HepG2 (cell line): Measurements from ENCODE around the gene TTC17. TPM values are rescaled to one million over a fixed set of nuclear protein-coding genes. Genes with fewer than 3 reads are reported as not detected.

Experiments used
- ARNT2 ChIP-seq: sonication (generic); formaldehyde crosslinking; IDR thresholded peaks from 2 replicates; pipeline ENCODE4 v1.8.0; 2022; ENCODE audit warnings: mild to moderate bottlenecking, low read depth, missing genetic modification reagents, moderate library complexity
- BRCA1 ChIP-seq: sonication (generic); formaldehyde crosslinking; IDR thresholded peaks from 2 replicates; pipeline ENCODE4 v1.4.0; 2020; ENCODE audit warnings: missing genetic modification reagents
- CENPT ChIP-seq: sonication (generic); formaldehyde crosslinking; IDR thresholded peaks from 2 replicates; pipeline ENCODE4 v1.8.0; 2022; ENCODE audit warnings: low read depth, mild to moderate bottlenecking, moderate library complexity, missing genetic modification reagents
- FOXC1 ChIP-seq: sonication (generic); formaldehyde crosslinking; IDR thresholded peaks from 2 replicates; pipeline ENCODE4 v1.8.0; 2022; ENCODE audit warnings: mild to moderate bottlenecking, missing genetic modification reagents, borderline replicate concordance
- GMEB2 ChIP-seq: IDR thresholded peaks from 2 replicates; pipeline ENCODE4 v1.6.1; 2016; ENCODE audit warnings: missing biosample characterization, missing genetic modification reagents, low read depth
- HNF1B ChIP-seq: sonication (generic); formaldehyde crosslinking; IDR thresholded peaks from 2 replicates; pipeline ENCODE4 v1.5.1; 2020; ENCODE audit warnings: mild to moderate bottlenecking, moderate library complexity, missing genetic modification reagents
- KDM1A ChIP-seq: IDR thresholded peaks from 2 replicates; pipeline ENCODE4 v1.6.1; 2016; ENCODE audit warnings: missing compliant biosample characterization
- MXD4 ChIP-seq: IDR thresholded peaks from 2 replicates; pipeline ENCODE4 v1.6.1; 2016; ENCODE audit warnings: mild to moderate bottlenecking, missing biosample characterization, missing genetic modification reagents
- NFKB2 ChIP-seq: sonication (generic); formaldehyde crosslinking; IDR thresholded peaks from 2 replicates; pipeline ENCODE4 v1.4.0; 2020; ENCODE audit warnings: missing genetic modification reagents, borderline replicate concordance
- NR1H2 ChIP-seq: sonication (generic); formaldehyde crosslinking; IDR thresholded peaks from 2 replicates; pipeline ENCODE4 v1.8.1; 2022; ENCODE audit warnings: low read depth, missing genetic modification reagents, borderline replicate concordance
- RBFOX2 ChIP-seq: fragments of 200-400 bp; formaldehyde crosslinking; IDR thresholded peaks from 2 replicates; pipeline ENCODE4 v1.6.1; 2017; ENCODE audit warnings: low read depth, mild to moderate bottlenecking, low read length
- REST ChIP-seq, 2 experiments: IDR thresholded peaks; 2 replicates each; pipeline ENCODE4 v1.6.1; 2011 to 2012; ENCODE audit warnings: low read length in 2 of 2, borderline replicate concordance in 1 of 2, low read depth in 1 of 2, mild to moderate bottlenecking in 1 of 2, moderate library complexity in 1 of 2
- SIX4 ChIP-seq: sonication (generic); formaldehyde crosslinking; IDR thresholded peaks from 2 replicates; pipeline ENCODE4 v1.4.0; 2020; ENCODE audit warnings: missing genetic modification reagents
- SP140L ChIP-seq: sonication (generic); formaldehyde crosslinking; IDR thresholded peaks from 2 replicates; pipeline ENCODE4 v1.4.0; 2020; ENCODE audit warnings: missing genetic modification reagents, borderline replicate concordance
- SP5 ChIP-seq: IDR thresholded peaks from 2 replicates; pipeline ENCODE4 v1.6.1; 2016; ENCODE audit warnings: low read depth, borderline replicate concordance
- TP53 ChIP-seq: sonication (generic); formaldehyde crosslinking; conservative IDR thresholded peaks from 2 replicates; pipeline ENCODE4 v1.4.0; 2020; ENCODE audit warnings: missing genetic modification reagents
- ZNF329 ChIP-seq: sonication (generic); formaldehyde crosslinking; IDR thresholded peaks from 2 replicates; pipeline ENCODE4 v1.9.0; 2021; ENCODE audit warnings: low read depth, mild to moderate bottlenecking, missing genetic modification reagents
- ZNF382 ChIP-seq: sonication (generic); formaldehyde crosslinking; IDR thresholded peaks from 2 replicates; pipeline ENCODE4 v1.5.0; 2020; ENCODE audit warnings: missing genetic modification reagents, mild to moderate bottlenecking, borderline replicate concordance
- ZNF557 ChIP-seq: sonication (generic); formaldehyde crosslinking; IDR thresholded peaks from 2 replicates; pipeline ENCODE4 v1.4.0; 2020; ENCODE audit warnings: missing genetic modification reagents
- ZNF616 ChIP-seq: sonication (generic); formaldehyde crosslinking; IDR thresholded peaks from 2 replicates; pipeline ENCODE4 v1.5.0; 2020; ENCODE audit warnings: low read depth, mild to moderate bottlenecking, missing genetic modification reagents
- ZNF776 ChIP-seq: sonication (generic); formaldehyde crosslinking; IDR thresholded peaks from 2 replicates; pipeline ENCODE4 v1.4.0; 2020; ENCODE audit warnings: mild to moderate bottlenecking, missing genetic modification reagents
- ZSCAN21 ChIP-seq: sonication (generic); formaldehyde crosslinking; IDR thresholded peaks from 2 replicates; pipeline ENCODE4 v1.8.0; 2022; ENCODE audit warnings: mild to moderate bottlenecking, missing genetic modification reagents, moderate library complexity, borderline replicate concordance
- ZSCAN25 ChIP-seq: sonication (generic); formaldehyde crosslinking; IDR thresholded peaks from 2 replicates; pipeline ENCODE4 v1.8.0; 2022; ENCODE audit warnings: mild to moderate bottlenecking, missing genetic modification reagents
- polyA plus RNA-seq, 8 experiments: library from polyadenylated mRNA; depleted of rRNA in 3 of 8; stranded (reverse) in 7 of 8; unstranded in 1 of 8; fragments of >200 nt; fragmentation: Illumina TruSeq in 4 of 8; extraction: Trizol in 4 of 8; gene quantifications; 2 replicates each; pipeline versions ENCODE4 v1.2.1 to v1.2.3, GENCODE V29; 2011 to 2016; ENCODE audit warnings: low read depth in 4 of 8, missing spikeins in 1 of 8, mixed read lengths in 1 of 8; ENCODE audit not compliant: insufficient read depth in 1 of 8
- total RNA-seq, 5 experiments: library from RNA; depleted of rRNA; stranded (reverse); fragments of >200 nt; fragmentation: Illumina TruSeq; extraction: Trizol; gene quantifications; 2 replicates each; pipeline ENCODE4 v1.2.3, GENCODE V29; 2016; ENCODE audit warnings: low read depth in 1 of 5

TTC17 gene
- total and polyA plus RNA-seq, 2 of the 13 experiments (the other 11 are each of a cell fraction or from before 2014, with no cell fraction given), result 55.9 to 99.7 TPM

GRCh38 chr11:43311791-43312607 is 46.7 kb upstream of the TTC17 start, which contains the start of gene API5 (continued):
- TF ChIP-seq SP140L, result 0 out of 2 replicates have a peak, but pooled peaks have one; percentile 56
- TF ChIP-seq NR1H2 (CRISPR knock-in tag), result no peak
- TF ChIP-seq KDM1A (CRISPR knock-in tag), result no peak
- TF ChIP-seq RBFOX2, result peak; percentile 93
- peak in 1 of 2 experiments; percentile 55; a peak in 1 of 4 replicates for TF ChIP-seq REST (IDR thresholded peaks at IDR 0.05; ENCODE audit: borderline replicate concordance in 1 of 2, low read depth in 1 of 2, low read length in 2 of 2)
- TF ChIP-seq ZSCAN25 (CRISPR knock-in tag), result peak; percentile 56; the same call in 1 of the 2 replicates
- TF ChIP-seq SP5 (CRISPR knock-in tag), result no peak
- TF ChIP-seq ARNT2, result peak; percentile 56; the same call in 1 of the 2 replicates
- no peak; the same call in 1 of the 2 replicates for TF ChIP-seq CENPT (CRISPR knock-in tag)
- 0 out of 2 replicates have a peak, but pooled peaks have one; percentile 75 for TF ChIP-seq ZNF329 (CRISPR knock-in tag)
- TF ChIP-seq HNF1B (CRISPR knock-in tag), result peak; percentile 78
- 0 out of 2 replicates have a peak, but pooled peaks have one; percentile 63 for TF ChIP-seq TP53 (CRISPR knock-in tag)
- peak; percentile 36; the same call in 1 of the 2 replicates for TF ChIP-seq ZNF776 (CRISPR knock-in tag)
- TF ChIP-seq ZSCAN21 (CRISPR knock-in tag), result peak; percentile 74; the same call in 1 of the 2 replicates
- TF ChIP-seq ZNF382, result no peak
- peak; percentile 77; the same call in 1 of the 2 replicates for TF ChIP-seq ZNF557 (CRISPR knock-in tag)
- peak; percentile 100 for TF ChIP-seq GMEB2
- peak; percentile 71; the same call in 1 of the 2 replicates for TF ChIP-seq NFKB2 (CRISPR knock-in tag)
- TF ChIP-seq FOXC1 (CRISPR knock-in tag), result peak; percentile 54; the same call in 1 of the 2 replicates
- TF ChIP-seq ZNF616, result no peak
- peak; percentile 60; the same call in 1 of the 2 replicates for TF ChIP-seq BRCA1 (CRISPR knock-in tag)
- TF ChIP-seq MXD4 (CRISPR knock-in tag), result peak; percentile 67
- TF ChIP-seq SIX4 (CRISPR knock-in tag), result no peak
